ENCODE data around the gene RTRAF. TPM values are rescaled to one million over a fixed set of nuclear protein-coding genes. Genes with fewer than 3 reads are reported as not detected.

Gene RTRAF
- total and polyA plus RNA-seq, 2 of the 8 experiments (the other 6 are each of a cell fraction or from before 2014, with no cell fraction given) = 149 to 359 TPM

- DNase-seq (ENCODE audit: low read depth in 1 of 2, low spot score in 2 of 2) = peak in 1 of 2 experiments; percentile 72
- no peak for FAIRE-seq
These were observed 54.3 kb downstream of the RTRAF start for GRCh38 chr14:52043690-52044089.

More at GRCh38 chr14:52043690-52044089, 54.3 kb downstream of the RTRAF start:
- Histone ChIP-seq H3K79me2 (ENCODE audit: control insufficient read depth in 1 of 2, insufficient read depth in 2 of 2, low read length in 2 of 2) (no peaks in the 10 kb centered on the region), H3K4ac (replicated peaks; ENCODE audit: insufficient read length, low read depth, low read length) (no peak overlapping the region), H3K36me3 (ENCODE audit: control insufficient read depth in 2 of 4, insufficient read depth in 4 of 4, low read length in 3 of 4) (no peaks in the 10 kb centered on the region; a peak in 1 of 8 replicates), H4K5ac (ENCODE audit: insufficient read length, low read depth, low read length) (no peak overlapping the region), H4K8ac (ENCODE audit: extremely low read depth, insufficient read depth, low read length) (no peak overlapping the region), H3K4me3 (ENCODE audit: extremely low read depth in 1 of 4, insufficient read depth in 2 of 4, low read depth in 3 of 4, low read length in 4 of 4) (no peak overlapping the region), H2BK120ac (replicated peaks; ENCODE audit: low read depth, low read length) (no peak overlapping the region), H3K79me1 (ENCODE audit: low read depth, low read length) (no peaks in the 10 kb centered on the region), H3K56ac (replicated peaks; ENCODE audit: insufficient read length, low read depth, low read length) (no peak overlapping the region), H2BK15ac (ENCODE audit: low read length) (no peak overlapping the region), H3K4me1 (replicated peaks in 1 of 4; ENCODE audit: control insufficient read depth in 3 of 4, insufficient read depth in 4 of 4, low read length in 3 of 4) (peaks cover 0 to 2% (median under 1%) of the 10 kb centered on the region in 4 experiments; a peak in 2 of 7 replicates), H2AFZ (ENCODE audit: low read length) (no peak overlapping the region), H4K91ac (replicated peaks; ENCODE audit: insufficient read length, low read length) (no peak overlapping the region), H2AK5ac (ENCODE audit: low read depth, low read length) (no peak overlapping the region), H2BK20ac (ENCODE audit: low read length) (no peak overlapping the region), H3K27ac (ENCODE audit: low read depth, low read length) (no peak overlapping the region), H3K23me2 (ENCODE audit: low read depth, low read length) (no peaks in the 10 kb centered on the region), H4K20me1 (replicated peaks in 1 of 2; ENCODE audit: control insufficient read depth in 1 of 2, insufficient read depth in 2 of 2, low read length in 2 of 2) (no peaks in the 10 kb centered on the region), H2BK12ac (ENCODE audit: low read depth, low read length) (no peak overlapping the region), H3K4me2 (ENCODE audit: insufficient read depth in 1 of 2, low read depth in 2 of 2, low read length in 2 of 2) (no peak overlapping the region), H3K9ac (replicated peaks in 1 of 4; ENCODE audit: extremely low read depth in 1 of 4, low read depth in 3 of 4, low read length in 3 of 4) (no peak overlapping the region), H3K9me3 (ENCODE audit: insufficient read depth in 2 of 2, low read depth in 1 of 2, low read length in 1 of 2) (no peaks in the 10 kb centered on the region), H2BK5ac (ENCODE audit: low read depth, low read length) (no peak overlapping the region), H3K27me3 (replicated peaks in 1 of 4; ENCODE audit: control insufficient read depth in 3 of 4, extremely low read depth in 1 of 4, insufficient read depth in 3 of 4, low read length in 3 of 4) (no peaks in the 10 kb centered on the region), H3K14ac (ENCODE audit: insufficient read length) (no peak overlapping the region), H3K18ac (ENCODE audit: extremely low read depth, low read length) (no peak overlapping the region), H3K23ac (ENCODE audit: insufficient read length) (no peak overlapping the region)
- ChIA-PET POLR2A (ENCODE audit: partially characterized antibody) (interaction anchor here (2.0 kb wide), 1 partner anchor 28 kb away, joined by 5 read pairs; no protein-coding TSS in a partner anchor), CTCF (ENCODE audit: partially characterized antibody) (interaction anchor here (0.6 to 10.0 kb wide), 41 partner anchors 9 to 804 kb away, joined by 3 to 135 read pairs (median 5); partner anchors contain the start of gene NID2)
- 60% methylated on average over 5 of the region's 5 CpGs; no CpG with 5 or more reads in 1 of the 2 experiments for WGBS, 2 experiments (ENCODE audit: extremely low coverage in 1 of 2, insufficient coverage in 1 of 2, insufficient read length in 1 of 2, insufficient replicate concordance in 2 of 2, low coverage in 1 of 2, low lambda C conversion rate in 2 of 2, missing lambda C conversion rate in 1 of 2)
- TF ChIP-seq SIRT6 (IDR thresholded peaks at IDR 0.05; ENCODE audit: low read length) = no peak
- peak; percentile 63; the same call in 1 of the 2 replicates for TF ChIP-seq MAX (IDR thresholded peaks at IDR 0.05)
- TF ChIP-seq TAF1 (IDR thresholded peaks at IDR 0.05; ENCODE audit: low read depth, low read length) = no peak
- TF ChIP-seq CHD1 (IDR thresholded peaks at IDR 0.05; ENCODE audit: low read depth, low read length) = no peak
- TF ChIP-seq TBP (IDR thresholded peaks at IDR 0.05; ENCODE audit: low read depth, low read length) = no peak
- TF ChIP-seq CTCF (IDR thresholded peaks at IDR 0.05; ENCODE audit: control extremely low read depth in 1 of 3, insufficient read depth in 1 of 3, low read depth in 1 of 3, low read length in 3 of 3) = peak; percentile 82 to 95 (median 90)
- TF ChIP-seq SUZ12 (IDR thresholded peaks at IDR 0.05; ENCODE audit: low read length) = no peak
- TF ChIP-seq RAD21 (IDR thresholded peaks at IDR 0.05 in 1 of 2, conservative IDR thresholded peaks at IDR 0.05 in 1 of 2; ENCODE audit: low read depth in 2 of 2, low read length in 2 of 2) = peak; percentile 76 to 81

All from H1 (cell line).